Omental fat pad (tissue), 4 donors: ENCODE measurements around the gene LKAAEAR1. TPM values are rescaled to one million over a fixed set of nuclear protein-coding genes. Genes with fewer than 3 reads are reported as not detected.

Source experiments
- ATAC-seq: fragments of 150-250 bp; one replicate; pipeline ENCODE4 v1.9.1; 2016; ENCODE audit warnings: mild to moderate bottlenecking, moderate library complexity; ENCODE audit not compliant: low FRiP score
- DNase-seq: peaks from one replicate; pipeline ENCODE4 v3.0.0-alpha.2; 2019; ENCODE audit warnings: low spot score
- CTCF ChIP-seq, 3 donors: fragments of 450-650 bp; IDR thresholded peaks; one replicate each; pipeline ENCODE4 v1.5.1; 2016 to 2017; ENCODE audit warnings: antibody characterized with exemption in 3 of 3, mild to moderate bottlenecking in 3 of 3, moderate library complexity in 2 of 3
- total RNA-seq, 4 donors: library from RNA; depleted of rRNA; stranded (reverse); fragments of >200 nt; gene quantifications; one replicate each; pipeline ENCODE4 v1.1.0, GENCODE V29; 2016

LKAAEAR1 gene
- total RNA-seq, 4 donors from 2014 or later, result 0.65 TPM; not detected in 3

GRCh38 chr20:64062276-64062595 is 22.0 kb downstream of the LKAAEAR1 start:
- ATAC-seq, result no peak

GRCh38 chr20:64058536-64058935 is 25.7 kb downstream of the LKAAEAR1 start:
- no peak for TF ChIP-seq CTCF (IDR thresholded peaks at IDR 0.05)
- DNase-seq, result no peak
- ATAC-seq, result no peak

More at GRCh38 chr20:64062276-64062595, 22.0 kb downstream of the LKAAEAR1 start:
- DNase-seq, result no peak
- TF ChIP-seq CTCF (IDR thresholded peaks at IDR 0.05), result no peak

GRCh38 chr20:64057628-64058498 is 26.3 kb downstream of the LKAAEAR1 start:
- DNase-seq, result peak; percentile 81
- ATAC-seq, result peak; percentile 63
- peak in 1 of 3 donors; percentile 23 for TF ChIP-seq CTCF (IDR thresholded peaks at IDR 0.05)

- TF ChIP-seq CTCF (IDR thresholded peaks at IDR 0.05), result no peak
- ATAC-seq (no peak), DNase-seq (no peak)
These were observed 27.1 kb downstream of the LKAAEAR1 start for GRCh38 chr20:64056889-64057627.

- ATAC-seq, result no peak
These were observed 27.6 kb downstream of the LKAAEAR1 start for GRCh38 chr20:64056639-64056888.

GRCh38 chr20:64055893-64056638 is 28.1 kb downstream of the LKAAEAR1 start:
- TF ChIP-seq CTCF (IDR thresholded peaks at IDR 0.05), result no peak

More at GRCh38 chr20:64056639-64056888, 27.6 kb downstream of the LKAAEAR1 start:
- no peak for TF ChIP-seq CTCF (IDR thresholded peaks at IDR 0.05)
- DNase-seq, result no peak

More at GRCh38 chr20:64055893-64056638, 28.1 kb downstream of the LKAAEAR1 start:
- DNase-seq, result no peak
- peak; percentile 7 for ATAC-seq
